Bronchial epithelial cell (primary cell): ENCODE results near the gene MPRIP. TPM values are rescaled to one million over a fixed set of nuclear protein-coding genes. Genes with fewer than 3 reads are reported as not detected.

Experiments
- DNase-seq: peaks from one replicate; pipeline ENCODE4 v3.0.0-alpha.2; 2010; ENCODE audit warnings: low read depth
- FAIRE-seq: peaks from 2 replicates; lab custom pipeline; 2011; peaks lifted over from hg19 to GRCh38; lab: Jason Lieb, UNC
- H3K27me3 ChIP-seq: 2 replicates; pipeline ENCODE4 v1.5.1; 2011; ENCODE audit warnings: low read length; ENCODE audit not compliant: control insufficient read depth, insufficient read depth
- H3K36me3 ChIP-seq: 2 replicates; pipeline ENCODE4 v1.5.1; 2011; ENCODE audit warnings: low read length; ENCODE audit not compliant: control insufficient read depth, insufficient read depth
- H3K4me3 ChIP-seq: 2 replicates; pipeline ENCODE4 v1.5.1; 2011; ENCODE audit warnings: mild to moderate bottlenecking, low read depth, low read length, control low read depth
- total RNA-seq: library from RNA; depleted of rRNA; stranded (reverse); fragments of >200 nt; gene quantifications from 2 replicates; pipeline ENCODE4 v1.2.1, GENCODE V29; 2014
- TF ChIP-seq, protein P1 (sequence below): IDR thresholded peaks from 2 replicates; pipeline ENCODE4 v1.5.1; 2011; ENCODE audit warnings: mild to moderate bottlenecking, moderate library complexity, low read length, control low read depth, inconsistent platforms; ENCODE audit not compliant: insufficient read depth, severe bottlenecking

MPRIP gene
- total RNA-seq, 1 donor from 2014 or later: 183 TPM

DNA sequence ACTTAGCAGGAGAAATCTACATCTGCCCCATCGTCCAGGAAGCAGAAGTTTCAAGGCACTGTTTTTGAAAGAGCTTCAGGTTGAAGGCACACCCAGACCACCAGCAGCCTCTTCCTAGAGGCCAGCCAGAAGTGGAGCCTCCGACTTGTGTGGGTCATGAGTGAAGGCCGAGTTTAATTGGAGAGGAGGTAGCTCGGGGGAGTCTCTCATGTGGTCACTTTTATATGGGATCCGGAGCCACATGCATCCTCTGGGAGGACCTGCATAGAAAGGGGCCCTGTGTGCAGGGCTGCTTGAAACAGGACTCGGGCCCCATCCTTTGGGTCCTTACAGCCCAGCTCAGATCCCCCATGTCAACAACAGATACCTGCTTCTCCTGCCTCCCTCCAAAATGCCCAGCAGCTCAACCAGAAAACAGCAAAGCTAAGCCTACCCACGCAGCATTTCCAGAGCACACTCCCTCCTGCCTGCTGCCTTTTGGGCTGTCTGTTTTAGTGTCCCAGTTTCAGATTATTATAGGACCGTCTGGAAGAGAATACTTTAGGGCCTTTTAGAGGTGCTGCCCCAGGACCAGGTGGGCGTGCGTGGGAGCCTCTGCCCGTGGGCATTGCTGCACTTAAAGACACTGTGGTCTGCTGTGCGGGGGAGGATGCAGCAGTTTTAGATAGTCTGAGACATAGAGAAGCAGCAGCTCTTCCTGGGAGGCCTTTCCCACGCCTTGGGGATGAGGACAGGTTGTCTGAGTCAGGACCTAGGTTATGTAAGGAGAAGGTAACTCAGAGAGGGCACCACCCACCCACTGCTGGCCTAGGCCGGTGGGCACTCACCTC is 29.5 kb downstream of the MPRIP start:
- DNase-seq (no peak), FAIRE-seq (no peak)
- Histone ChIP-seq H3K36me3 (peaks cover 18% of the 10 kb centered on the region), H3K4me3 (no peak overlapping the region), H3K27me3 (no peaks in the 10 kb centered on the region)
- TF ChIP-seq, protein P1, sequence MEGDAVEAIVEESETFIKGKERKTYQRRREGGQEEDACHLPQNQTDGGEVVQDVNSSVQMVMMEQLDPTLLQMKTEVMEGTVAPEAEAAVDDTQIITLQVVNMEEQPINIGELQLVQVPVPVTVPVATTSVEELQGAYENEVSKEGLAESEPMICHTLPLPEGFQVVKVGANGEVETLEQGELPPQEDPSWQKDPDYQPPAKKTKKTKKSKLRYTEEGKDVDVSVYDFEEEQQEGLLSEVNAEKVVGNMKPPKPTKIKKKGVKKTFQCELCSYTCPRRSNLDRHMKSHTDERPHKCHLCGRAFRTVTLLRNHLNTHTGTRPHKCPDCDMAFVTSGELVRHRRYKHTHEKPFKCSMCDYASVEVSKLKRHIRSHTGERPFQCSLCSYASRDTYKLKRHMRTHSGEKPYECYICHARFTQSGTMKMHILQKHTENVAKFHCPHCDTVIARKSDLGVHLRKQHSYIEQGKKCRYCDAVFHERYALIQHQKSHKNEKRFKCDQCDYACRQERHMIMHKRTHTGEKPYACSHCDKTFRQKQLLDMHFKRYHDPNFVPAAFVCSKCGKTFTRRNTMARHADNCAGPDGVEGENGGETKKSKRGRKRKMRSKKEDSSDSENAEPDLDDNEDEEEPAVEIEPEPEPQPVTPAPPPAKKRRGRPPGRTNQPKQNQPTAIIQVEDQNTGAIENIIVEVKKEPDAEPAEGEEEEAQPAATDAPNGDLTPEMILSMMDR: no peak

DNA sequence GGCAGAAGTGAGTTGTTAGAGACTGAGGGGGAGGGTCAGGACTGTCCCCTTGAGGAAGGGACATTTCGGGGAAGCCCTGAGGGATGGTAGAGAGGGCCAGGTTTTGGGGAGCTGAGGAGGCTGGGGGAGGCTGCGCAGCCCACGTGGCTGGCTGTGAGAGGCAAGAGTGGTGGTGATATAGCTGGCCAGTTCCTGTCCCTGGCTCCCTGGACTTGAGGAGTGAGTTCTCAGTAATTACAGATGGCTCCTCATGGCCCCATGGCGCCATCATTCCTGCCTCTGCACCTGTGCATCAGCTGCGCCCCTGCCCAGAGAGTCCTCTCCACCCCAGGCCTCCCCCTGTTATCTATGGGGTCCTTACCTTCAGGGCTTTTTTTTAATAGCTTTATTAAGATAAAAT is 30.3 kb downstream of the MPRIP start:
- Histone ChIP-seq H3K36me3 (peaks cover 22% of the 10 kb centered on the region), H3K27me3 (no peaks in the 10 kb centered on the region), H3K4me3 (no peak overlapping the region)
- FAIRE-seq (no peak), DNase-seq (no peak)
- TF ChIP-seq, protein P1: no peak

DNA sequence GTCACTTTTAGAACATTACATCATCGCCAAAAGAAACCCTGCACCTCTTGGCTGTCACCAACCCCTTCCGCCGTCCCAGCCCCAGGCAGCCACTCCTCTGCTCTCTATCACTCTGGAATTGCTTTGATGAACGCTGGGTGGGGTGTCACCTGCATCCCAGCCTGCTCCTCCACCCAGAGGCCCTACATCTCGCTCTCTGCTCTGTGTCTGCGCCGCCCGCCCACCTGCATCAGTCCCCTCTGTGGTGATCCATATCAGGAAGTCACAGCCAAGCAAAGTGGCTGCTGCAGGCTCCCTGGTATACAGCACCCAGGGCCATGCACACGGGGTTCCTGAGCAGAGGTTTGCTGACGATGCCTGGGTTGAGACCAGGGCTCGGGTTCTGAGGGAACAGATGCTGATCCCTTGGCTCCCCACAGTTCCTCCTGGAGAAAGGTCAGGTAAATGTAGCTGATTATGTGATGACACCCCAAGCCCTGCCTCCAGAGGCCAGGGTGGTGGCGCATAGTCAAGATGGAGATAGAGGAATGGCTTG is 30.8 kb downstream of the MPRIP start:
- Histone ChIP-seq H3K36me3 (peaks cover 23% of the 10 kb centered on the region), H3K27me3 (no peaks in the 10 kb centered on the region), H3K4me3 (no peak overlapping the region)
- no peak for DNase-seq
- FAIRE-seq: peak; percentile 52
- TF ChIP-seq, protein P1: no peak

DNA sequence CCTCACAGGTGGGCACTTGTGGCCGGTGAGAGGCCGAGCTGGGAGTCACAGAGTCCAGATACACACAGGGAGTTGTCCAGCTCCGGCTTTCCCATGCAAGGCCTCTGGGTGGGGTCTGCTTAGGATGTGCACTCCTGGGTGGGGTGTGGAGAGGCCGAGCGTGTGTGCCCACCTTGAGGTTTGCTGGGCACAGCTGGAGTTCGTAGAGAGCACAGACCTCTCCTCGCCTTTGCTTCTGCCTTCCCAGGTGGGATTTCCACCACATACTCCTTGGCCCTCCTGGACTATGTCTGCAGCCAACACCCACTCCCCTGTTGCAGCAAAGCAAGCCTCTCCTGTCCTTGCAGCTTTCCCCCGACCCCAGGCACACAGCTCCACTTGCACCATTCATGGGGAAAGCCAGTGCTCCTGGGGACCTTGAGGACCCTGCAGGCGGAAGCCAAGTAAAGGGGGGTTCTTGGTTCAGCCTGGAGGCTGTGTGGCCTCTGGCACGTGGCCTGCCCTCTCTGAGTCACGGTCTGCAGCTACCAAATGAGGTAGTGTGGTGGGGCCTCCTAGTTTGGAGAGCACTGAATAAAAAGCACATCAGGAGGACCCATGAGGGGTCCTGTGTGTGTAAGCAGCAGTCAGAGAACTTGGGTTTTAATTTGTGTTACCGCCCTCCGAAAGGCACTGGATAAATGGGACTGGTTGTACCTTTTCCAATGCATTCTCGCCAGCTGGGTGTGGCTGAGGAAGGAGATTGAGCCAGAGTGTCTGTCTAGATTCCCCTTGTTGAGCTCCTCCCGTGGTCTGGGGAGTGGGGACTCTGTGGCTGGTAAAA is 31.5 kb downstream of the MPRIP start:
- peak; percentile 92 for FAIRE-seq
- Histone ChIP-seq H3K4me3 (no peak overlapping the region), H3K36me3 (peaks cover 27% of the 10 kb centered on the region), H3K27me3 (no peaks in the 10 kb centered on the region)
- TF ChIP-seq, protein P1: no peak
- no peak for DNase-seq

DNA sequence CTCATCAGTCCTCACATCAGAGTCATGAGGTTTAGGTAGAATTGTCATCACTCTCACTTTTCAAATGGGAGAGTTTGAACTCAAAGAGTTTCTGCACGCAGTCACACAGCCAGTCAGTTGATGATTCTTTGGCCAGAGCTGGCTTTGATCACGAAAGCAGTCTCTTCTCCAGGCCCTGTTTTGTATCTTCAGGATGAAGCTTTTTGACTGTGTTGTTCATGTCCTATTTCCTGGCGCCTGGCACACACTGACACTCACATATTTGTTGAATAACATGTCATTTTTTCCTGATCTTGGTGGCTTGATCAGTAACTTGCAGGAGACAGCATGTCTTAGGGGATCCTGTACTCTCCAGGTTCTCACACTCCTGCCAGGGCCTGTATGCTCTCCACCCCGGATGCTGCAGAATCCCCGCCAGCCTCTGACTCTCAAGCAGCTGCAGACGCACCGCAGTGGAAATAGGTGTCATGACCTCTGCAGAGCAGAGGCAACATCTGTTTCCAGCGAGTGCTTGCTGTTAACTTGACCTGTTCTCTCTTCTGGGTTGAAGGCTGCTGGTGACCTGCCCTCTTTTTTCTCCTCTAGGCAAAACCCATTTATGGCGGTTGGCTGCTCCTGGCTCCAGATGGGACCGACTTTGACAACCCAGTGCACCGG is 33.0 kb downstream of the MPRIP start:
- peak; percentile 62 for FAIRE-seq
- DNase-seq: peak; percentile 52
- Histone ChIP-seq H3K27me3 (no peaks in the 10 kb centered on the region), H3K4me3 (no peak overlapping the region), H3K36me3 (peaks cover 31% of the 10 kb centered on the region)
- TF ChIP-seq, protein P1: no peak
